GM12892 (cell line): ENCODE results near the gene CD247.

Source experiments
- POLR2AphosphoS5 ChIP-seq: IDR thresholded peaks from 2 replicates; pipeline ENCODE4 v1.6.1; 2011; ENCODE audit warnings: low read depth, low read length, control low read depth
- TAF1 ChIP-seq: IDR thresholded peaks from 2 replicates; pipeline ENCODE4 v1.6.1; 2011; ENCODE audit warnings: low read depth, mild to moderate bottlenecking, control low read depth, low read length, borderline replicate concordance

DNA sequence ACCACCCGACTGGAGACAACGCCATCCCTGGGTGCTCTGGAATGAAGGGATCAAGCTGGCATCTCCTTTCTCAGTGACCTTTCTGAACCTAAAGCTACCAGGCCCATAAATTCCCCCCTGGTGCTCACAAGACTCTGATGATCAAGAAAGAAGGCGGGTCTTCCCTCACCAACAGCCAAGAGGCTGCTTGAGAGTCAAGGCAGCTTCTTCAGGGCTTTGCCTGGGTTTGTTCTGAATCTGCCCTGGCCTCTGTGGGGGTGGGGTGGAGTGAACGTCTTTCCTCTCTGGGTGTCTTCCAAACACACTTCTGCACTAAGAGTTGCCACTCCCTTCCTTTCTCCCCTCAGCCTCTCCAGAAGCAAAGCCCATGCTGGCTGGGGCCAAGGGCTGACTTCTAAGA lies 36.1 kb downstream of the CD247 start:
- TF ChIP-seq POLR2AphosphoS5 (no peak), TAF1 (no peak)
